ENCODE data around the gene C12orf42.

- TF ChIP-seq, protein P1, sequence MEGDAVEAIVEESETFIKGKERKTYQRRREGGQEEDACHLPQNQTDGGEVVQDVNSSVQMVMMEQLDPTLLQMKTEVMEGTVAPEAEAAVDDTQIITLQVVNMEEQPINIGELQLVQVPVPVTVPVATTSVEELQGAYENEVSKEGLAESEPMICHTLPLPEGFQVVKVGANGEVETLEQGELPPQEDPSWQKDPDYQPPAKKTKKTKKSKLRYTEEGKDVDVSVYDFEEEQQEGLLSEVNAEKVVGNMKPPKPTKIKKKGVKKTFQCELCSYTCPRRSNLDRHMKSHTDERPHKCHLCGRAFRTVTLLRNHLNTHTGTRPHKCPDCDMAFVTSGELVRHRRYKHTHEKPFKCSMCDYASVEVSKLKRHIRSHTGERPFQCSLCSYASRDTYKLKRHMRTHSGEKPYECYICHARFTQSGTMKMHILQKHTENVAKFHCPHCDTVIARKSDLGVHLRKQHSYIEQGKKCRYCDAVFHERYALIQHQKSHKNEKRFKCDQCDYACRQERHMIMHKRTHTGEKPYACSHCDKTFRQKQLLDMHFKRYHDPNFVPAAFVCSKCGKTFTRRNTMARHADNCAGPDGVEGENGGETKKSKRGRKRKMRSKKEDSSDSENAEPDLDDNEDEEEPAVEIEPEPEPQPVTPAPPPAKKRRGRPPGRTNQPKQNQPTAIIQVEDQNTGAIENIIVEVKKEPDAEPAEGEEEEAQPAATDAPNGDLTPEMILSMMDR (IDR thresholded peaks at IDR 0.05): no peak
- TF ChIP-seq POLR2A (IDR thresholded peaks at IDR 0.05) (no peak), EP300 (IDR thresholded peaks at IDR 0.05) (no peak)
Measured at GRCh38 chr12:103326190-103326589, 169.6 kb downstream of the C12orf42 start.

Data from sigmoid colon (tissue), 4 donors.